HG02885 (cell line): ENCODE results near the gene TK2.
"Not testable (repeated sequence)": the region's sequence is repeated elsewhere in the genome, so short reads cannot be mapped to it uniquely, and the experiment has no call there.

Experiments used
- ATAC-seq: cut with Tn5 transposase; IDR thresholded peaks from one replicate; pipeline ENCODE4 v1.9.1; 2021; ENCODE audit warnings: mild to moderate bottlenecking; ENCODE audit not compliant: unreplicated experiment, poor library complexity

Gene TK2

GRCh38 chr16:66549284-66550131, at the start of gene TK2:
TK2 (minus strand) TSS chr16:66550122; CDS start chr16:66550061, 61 bp downstream.
- peak; percentile 43 for ATAC-seq

DNA sequence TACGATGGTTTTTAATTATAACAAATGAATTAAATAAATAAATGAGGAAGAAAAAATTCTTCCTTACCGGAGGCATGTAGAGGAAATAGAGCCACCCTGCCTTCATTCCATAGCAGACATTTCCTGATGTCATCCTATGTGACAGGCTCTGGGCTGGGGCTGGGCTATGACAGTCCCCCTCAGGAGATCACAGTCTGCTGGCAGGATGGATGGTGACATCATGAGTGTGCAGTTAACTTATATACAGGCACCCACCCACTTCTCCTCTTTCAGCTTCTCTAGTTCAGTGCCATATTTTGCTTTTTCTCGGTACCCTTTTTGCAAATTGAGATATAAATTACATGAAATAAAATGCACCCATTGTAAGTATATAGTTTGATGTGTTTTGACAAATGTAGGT, 48.2 kb upstream of the TK2 start:
- no peak for ATAC-seq

GRCh38 chr16:66596986-66597848, 47.3 kb upstream of the TK2 start:
- ATAC-seq: peak; percentile 56

- ATAC-seq: not testable (repeated sequence)
Observed at GRCh38 chr16:66596559-66596958, 46.6 kb upstream of the TK2 start.

GRCh38 chr16:66594739-66595138, 44.8 kb upstream of the TK2 start:
- ATAC-seq: peak; percentile 39

DNA sequence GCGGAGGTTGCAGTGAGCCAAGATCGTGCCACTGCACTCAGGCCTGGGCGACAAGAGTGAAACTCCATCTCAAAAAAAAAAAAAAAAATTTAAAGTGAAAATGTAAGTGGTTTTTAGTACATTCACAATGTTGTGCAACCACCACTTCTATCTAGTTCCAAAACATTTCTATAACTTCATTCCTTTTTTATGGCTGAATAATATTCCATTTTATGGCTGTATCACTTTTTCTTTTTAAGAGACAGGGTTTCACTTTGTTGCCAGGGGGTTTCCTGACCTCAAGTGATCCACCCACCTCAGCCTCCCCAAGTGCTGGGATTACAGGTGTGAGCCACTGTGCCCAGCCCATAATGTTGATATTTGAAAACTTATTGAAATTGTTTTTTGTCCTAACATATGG, 42.9 kb upstream of the TK2 start:
- no peak for ATAC-seq

- no peak for ATAC-seq
Observed at GRCh38 chr16:66592241-66592640, 42.3 kb upstream of the TK2 start.

DNA sequence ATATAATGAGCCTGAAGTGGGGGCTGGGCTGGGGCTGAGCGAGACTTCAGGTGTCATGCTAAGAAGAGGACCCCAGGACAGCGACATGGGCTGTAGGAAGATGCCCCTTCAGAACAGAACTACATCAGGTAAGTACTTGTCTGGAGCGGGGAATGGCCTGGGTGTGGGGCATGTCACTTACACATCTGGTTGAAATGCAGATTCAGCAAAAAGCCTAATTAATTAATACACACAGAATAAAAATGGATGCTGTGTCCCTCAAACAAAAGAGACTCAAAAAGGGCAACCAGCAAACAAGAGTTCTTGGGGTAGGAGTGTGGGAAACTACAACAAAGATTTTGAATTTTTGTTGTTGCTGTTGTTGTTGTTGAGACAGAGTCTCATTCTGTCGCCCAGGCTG, 41.1 kb upstream of the TK2 start:
- no peak for ATAC-seq

DNA sequence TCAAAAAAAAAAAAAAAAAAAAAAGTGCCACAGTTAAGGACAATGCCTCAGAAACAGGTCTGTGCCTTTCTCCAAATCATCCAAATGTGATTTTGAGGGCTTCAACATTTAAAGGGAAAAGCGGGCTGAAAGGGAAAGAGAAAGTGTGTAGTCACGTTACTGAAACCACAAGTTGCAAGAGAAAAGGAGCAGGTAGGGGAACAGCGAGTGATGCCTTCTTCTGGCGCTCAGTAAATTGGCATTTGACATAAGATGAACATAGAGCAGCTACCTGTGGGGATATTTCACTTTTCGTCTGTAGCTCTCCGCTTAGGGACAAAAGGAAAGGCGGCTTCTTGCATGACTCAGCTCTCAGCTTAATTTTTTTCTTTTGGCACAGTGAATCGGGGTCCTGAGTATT, 40.4 kb upstream of the TK2 start:
- peak; percentile 48 for ATAC-seq

GRCh38 chr16:66588981-66589713, 39.2 kb upstream of the TK2 start:
- peak; percentile 91 for ATAC-seq

DNA sequence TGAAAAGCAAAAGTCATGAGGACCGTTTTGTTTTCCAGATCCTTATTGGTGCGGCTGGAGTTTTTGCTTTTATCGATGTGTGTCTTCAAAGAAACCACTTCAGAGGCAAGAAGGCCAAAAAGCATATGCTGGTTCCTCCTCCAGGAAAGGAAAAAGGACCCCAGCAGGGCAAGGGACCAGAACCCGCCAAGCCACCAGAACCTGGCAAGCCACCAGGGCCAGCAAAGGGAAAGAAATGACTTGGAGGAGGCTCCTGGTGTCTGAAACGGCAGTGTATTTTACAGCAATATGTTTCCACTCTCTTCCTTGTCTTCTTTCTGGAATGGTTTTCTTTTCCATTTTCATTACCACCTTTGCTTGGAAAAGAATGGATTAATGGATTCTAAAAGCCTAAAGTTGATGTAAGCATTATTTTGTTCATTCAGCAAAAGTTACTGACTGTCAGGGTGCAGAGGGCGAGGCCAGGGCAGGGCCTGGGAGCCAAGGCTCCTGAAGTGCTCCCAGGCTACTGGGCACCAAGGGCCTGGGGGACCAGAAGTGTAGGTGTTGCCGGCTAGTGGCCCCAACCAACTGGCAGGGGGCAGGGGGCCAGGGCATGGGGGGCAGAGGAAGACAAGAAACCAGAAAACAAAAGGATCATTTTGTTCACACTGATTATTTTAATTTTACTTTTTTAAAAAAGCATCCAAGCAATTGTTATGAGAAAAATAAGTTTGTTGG, 38.1 kb upstream of the TK2 start:
- ATAC-seq: no peak

DNA sequence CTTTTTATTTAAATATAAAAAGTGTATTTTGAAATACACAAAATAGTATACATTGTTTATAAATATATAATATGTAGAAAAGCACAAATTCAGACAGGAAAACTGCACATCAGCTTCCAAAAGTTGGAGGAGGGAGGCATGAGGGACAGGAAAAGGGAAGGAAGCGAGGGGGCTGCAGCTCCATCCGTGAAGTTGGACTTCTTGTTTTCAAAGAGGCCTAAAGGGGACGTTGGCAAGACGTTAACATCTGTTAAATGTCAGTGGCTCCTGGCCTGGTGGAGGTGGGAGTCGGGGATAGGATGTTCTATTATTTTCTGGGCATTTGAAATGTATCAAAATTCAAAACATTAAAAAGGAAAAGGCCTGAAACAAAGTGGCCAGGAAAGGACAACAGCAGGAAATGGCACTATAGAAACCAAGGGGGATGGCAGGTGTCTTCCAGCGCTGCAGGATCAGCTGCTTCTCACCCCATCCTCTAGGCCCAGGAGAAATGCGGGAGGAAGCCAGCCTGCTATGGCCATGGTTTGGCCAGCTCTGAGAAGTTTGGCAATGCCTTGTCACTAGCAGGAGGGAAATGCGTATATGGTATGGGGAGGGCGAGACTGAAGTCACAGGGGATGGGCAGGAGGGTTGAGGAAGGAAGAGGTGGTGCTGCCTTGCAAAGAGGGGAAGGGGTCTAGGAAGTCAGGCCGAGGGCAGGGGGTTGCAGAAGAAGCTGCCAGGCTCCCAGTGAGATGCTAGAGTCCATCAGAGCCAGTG, 35.7 kb upstream of the TK2 start:
- ATAC-seq: no peak

DNA sequence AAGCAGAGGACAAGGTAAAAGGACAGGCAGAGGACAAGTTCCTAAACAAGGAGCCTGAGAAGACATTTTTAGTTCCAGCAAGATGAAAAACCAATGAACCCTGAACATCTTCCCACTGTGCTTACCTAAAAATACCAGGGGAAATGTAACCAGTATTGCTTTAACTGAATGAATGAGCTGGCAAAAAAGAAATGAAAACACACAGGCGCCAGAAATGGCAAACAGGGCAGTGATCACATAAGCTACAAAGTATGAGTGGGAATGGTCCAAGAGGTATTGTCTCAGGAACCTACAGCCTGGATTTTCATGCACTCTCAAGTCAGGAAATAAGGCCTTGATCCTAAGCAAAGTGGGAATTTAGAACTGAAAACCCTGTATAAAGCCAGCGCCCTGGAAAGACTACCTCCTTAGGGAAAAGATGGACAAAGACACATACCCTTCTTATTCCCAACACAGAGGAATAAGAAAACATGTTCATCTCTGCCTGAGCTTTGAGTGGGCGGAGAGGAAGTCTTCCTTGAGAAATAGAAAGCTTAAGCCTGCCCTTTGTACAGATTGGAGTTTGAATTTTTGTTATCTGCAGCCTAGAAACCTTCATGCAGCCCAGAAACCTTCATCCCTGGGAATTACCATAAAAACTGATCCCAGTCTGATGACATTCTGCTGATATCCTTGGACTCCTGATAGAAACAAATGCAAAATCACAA, 31.5 kb upstream of the TK2 start:
- ATAC-seq: no peak

DNA sequence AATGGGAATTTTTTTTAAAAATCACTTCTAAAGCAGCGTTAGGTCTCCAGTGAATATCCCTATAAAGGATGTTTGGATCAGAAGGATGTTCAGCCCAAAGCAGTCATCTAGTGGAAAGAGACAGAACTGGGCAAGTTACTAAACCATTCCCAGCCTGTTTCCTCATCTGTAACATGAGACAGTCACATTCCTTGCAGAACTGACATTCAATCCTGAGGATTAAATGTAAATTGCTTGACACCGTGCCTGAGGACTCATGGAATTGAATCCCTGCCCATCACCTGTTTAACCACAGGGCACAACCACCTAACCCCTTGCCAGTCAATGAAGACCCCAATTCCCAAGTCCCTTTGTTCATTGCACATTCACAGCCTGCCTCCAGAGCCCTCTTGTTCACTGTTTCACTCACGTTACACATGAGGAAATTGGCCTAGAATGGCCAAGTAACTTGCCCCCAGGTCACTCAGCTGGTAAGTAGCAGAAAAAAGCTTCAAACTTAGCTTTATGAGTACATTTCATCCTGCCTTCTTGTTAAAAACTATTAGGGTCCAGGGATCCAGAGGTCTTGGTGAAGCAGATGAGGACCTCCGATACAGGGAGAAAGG, 30.8 kb upstream of the TK2 start:
- ATAC-seq: no peak

DNA sequence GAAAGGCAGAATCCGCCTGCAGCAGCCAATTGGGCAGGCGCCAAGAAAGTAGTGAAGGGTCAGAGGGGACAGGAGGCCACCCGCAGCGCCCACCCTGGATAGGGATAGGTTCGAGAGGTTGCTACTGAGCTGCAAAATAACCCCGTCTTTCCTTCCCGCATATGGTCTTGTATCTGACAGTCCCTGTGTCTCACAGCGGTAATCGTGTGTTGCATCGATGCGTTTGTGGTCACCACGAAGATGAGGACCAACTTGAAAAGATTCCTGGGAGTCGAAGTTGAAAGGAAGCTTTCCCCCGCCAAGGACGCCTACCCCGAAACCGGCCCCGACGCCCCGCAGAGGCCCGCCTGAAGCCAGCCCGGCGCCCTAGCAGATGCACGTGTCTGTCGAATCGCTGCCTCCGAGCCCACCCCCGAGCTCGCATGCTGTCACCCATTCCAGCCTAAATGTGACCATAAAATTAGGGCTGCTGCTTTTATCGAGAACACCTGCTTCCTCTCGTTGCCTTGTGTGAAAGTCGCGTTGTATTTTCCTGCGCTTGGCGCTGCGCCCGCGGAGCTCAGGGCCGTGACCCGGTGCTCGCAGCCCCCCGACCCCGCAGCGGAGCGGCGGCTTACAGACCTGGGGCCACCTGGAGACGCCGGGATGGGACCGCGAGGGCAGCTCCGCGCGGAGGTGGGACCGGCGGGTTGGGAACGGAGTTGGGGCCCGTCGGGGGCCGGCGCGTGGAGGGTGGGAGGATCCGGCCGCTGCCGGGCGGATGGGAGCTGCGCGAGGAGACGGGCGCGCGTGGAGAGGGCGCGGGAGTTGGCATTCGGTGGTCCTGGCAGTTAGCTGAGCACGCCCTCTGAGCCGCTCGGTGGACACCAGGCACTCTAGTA, 29.0 kb upstream of the TK2 start, which contains the start of gene CMTM2:
CMTM2 (plus strand) TSS at position 813 of the 881 bp plus-strand sequence. CDS start 145 bp downstream, outside the sequence.
- ATAC-seq: no peak

DNA sequence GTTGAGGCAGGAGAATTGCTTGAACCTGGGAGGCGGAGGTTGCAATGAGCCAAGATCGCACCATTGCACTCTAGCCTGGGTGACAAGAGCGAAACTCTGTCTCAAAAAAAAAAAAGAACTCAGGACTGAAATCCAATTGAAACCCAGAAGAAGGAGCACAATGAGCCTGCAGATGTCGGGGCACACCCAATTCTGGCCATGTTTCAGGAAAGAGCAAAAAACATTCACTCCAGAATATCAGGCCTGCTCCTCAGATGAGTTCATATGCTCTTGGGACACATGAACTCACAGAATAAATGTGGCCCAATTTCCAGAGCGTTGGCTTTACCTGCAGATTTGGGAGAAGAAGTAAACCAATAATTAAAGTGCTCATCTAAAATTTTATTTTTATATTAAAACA, 26.4 kb upstream of the TK2 start:
- no peak for ATAC-seq

DNA sequence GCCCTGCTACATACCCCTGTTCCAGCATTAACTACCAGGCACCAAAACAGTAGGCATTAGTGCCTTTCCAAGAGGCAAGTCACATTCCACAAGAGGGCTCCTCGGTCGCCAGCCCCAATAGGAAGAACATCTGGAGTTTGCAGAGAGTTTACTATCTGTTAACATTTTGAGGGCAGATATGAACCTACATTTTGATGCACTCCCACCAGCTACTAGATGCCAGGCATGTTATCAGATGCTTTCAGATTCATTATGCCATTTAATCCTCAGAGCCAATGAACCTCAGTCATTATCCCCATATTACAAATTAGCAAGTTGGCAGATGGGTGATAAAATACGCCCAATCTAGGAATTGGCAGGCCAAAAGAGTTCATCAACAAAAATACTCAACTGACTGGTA, 25.1 kb upstream of the TK2 start:
- no peak for ATAC-seq
